ENCODE measurements around the gene NAPA.

DNA sequence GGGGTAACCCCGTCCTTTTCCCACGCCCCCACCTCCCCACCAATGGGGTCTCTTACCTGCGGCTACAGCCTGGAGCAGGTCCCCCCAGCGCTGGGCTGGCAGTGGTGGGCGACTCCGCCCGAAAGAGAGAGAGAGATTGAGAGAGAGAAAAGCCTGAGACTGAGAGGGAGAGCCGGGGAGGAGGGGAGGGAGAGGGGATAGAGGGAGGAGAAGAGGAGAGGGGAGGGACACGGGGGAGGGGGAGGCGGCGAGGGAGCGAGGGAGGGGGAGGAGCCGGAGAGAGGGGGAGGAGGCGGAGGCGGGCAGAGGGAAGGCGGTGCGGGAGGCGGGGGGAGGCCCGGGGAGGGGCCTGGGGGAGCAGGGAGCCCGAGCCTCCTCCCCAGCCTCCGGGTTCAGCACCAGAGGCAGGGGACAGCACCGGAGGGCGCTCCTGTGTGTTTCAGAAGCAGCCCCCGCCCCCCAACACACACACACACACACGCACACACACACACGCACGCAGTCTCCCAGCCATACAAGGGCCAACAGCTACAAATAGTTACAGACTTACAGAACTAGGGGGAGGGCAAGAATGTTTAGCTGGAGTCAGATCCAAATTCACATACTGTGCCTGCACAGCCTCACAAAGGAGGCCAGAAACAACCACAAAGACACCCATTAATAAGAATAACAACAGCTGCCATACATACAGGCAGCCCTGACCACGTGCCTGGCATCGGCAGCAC lies 43.0 kb downstream of the NAPA start, which contains the start of gene SLC8A2:
- no peak for TF ChIP-seq CTCF (IDR thresholded peaks at IDR 0.05; ENCODE audit: insufficient read depth, low read depth, low read length)
- TF ChIP-seq EZH2 (IDR thresholded peaks at IDR 0.05; ENCODE audit: insufficient read depth, low read length) = no peak
